Fibroblast of pulmonary artery (primary cell): Measurements from ENCODE around the gene CNOT10.
A peak's percentile ranks its signal among the peaks of the same experiment; 100 is the strongest.

Source experiments
- DNase-seq: peaks from one replicate; pipeline ENCODE4 v3.0.0-alpha.2; 2010; ENCODE audit warnings: low read depth
- H3K4me3 ChIP-seq: replicated peaks from 2 replicates; pipeline ENCODE4 v1.5.1; 2011; ENCODE audit warnings: low read depth, mild to moderate bottlenecking, control low read depth, low read length, moderate library complexity
- CTCF ChIP-seq: IDR thresholded peaks from 2 replicates; pipeline ENCODE4 v1.5.1; 2011; ENCODE audit warnings: mild to moderate bottlenecking, control low read depth, low read length, inconsistent platforms; ENCODE audit errors: missing control alignments

CNOT10 gene

GRCh38 chr3:32758375-32758753 is 73.4 kb downstream of the CNOT10 start:
- DNase-seq, result peak; percentile 10
- no peak for TF ChIP-seq CTCF

GRCh38 chr3:32759342-32759741 is 74.4 kb downstream of the CNOT10 start:
- no peak overlapping the region for H3K4me3 ChIP-seq
- TF ChIP-seq CTCF, result no peak
- no peak for DNase-seq

More at GRCh38 chr3:32758375-32758753, 73.4 kb downstream of the CNOT10 start:
- H3K4me3 ChIP-seq, result no peak overlapping the region

- no peak overlapping the region for H3K4me3 ChIP-seq
- TF ChIP-seq CTCF, result no peak
- no peak for DNase-seq
Measured at GRCh38 chr3:32764481-32764880, 79.5 kb downstream of the CNOT10 start.

- DNase-seq, result no peak
- TF ChIP-seq CTCF, result no peak
- no peak overlapping the region for H3K4me3 ChIP-seq
Measured at GRCh38 chr3:32778389-32778788, 93.4 kb downstream of the CNOT10 start.

- no peak for DNase-seq
- peak overlapping the region; percentile 59 for H3K4me3 ChIP-seq
- TF ChIP-seq CTCF, result no peak
Measured at GRCh38 chr3:32780071-32780734, 95.2 kb downstream of the CNOT10 start.

GRCh38 chr3:32780735-32781210 is 95.8 kb downstream of the CNOT10 start:
- TF ChIP-seq CTCF, result no peak
- H3K4me3 ChIP-seq, result peak overlapping the region; percentile 59
- DNase-seq, result peak; percentile 43
